A673 (cell line): ENCODE results near the gene SHISA4. TPM values are rescaled to one million over a fixed set of nuclear protein-coding genes. Genes with fewer than 3 reads are reported as not detected.

Source experiments
- BruUV-seq: library from RNA; stranded (reverse); fragments of 400-500 nt; replicated peaks from 2 replicates; lab custom pipeline; 2021; lab: Mats Ljungman, UMichigan
- CTCF ChIA-PET: fragments of 300-600 bp; sonication (Branson Sonifier 250); formaldehyde crosslinking; loops from one replicate; lab custom pipeline; 2022; ENCODE audit warnings: antibody characterized with exemption; lab: Charles Lee
- POLR2A ChIA-PET: fragments of 300-600 bp; sonication (Branson Sonifier 250); formaldehyde crosslinking; loops from one replicate; lab custom pipeline; 2022; ENCODE audit warnings: antibody characterized with exemption; ENCODE audit not compliant: low non-redundant PET; lab: Charles Lee
- DNase-seq: peaks from one replicate; pipeline ENCODE4 v3.0.0-alpha.2; 2015; ENCODE audit warnings: low spot score
- H3K27ac ChIP-seq: fragments of 200-600 bp; sonication (generic); 2 replicates; pipeline ENCODE4 v1.5.1; 2016; ENCODE audit warnings: mixed run types, low read depth, mild to moderate bottlenecking, mixed read lengths, antibody characterized with exemption, low read length; ENCODE audit not compliant: poor library complexity, severe bottlenecking
- H3K27me3 ChIP-seq: fragments of 200-600 bp; sonication (generic); replicated peaks from 2 replicates; pipeline ENCODE4 v1.6.1; 2017; ENCODE audit warnings: mixed run types, low read depth, mild to moderate bottlenecking, mixed read lengths, antibody characterized with exemption, low read length; ENCODE audit not compliant: insufficient read depth, poor library complexity
- H3K36me3 ChIP-seq: fragments of 200-600 bp; sonication (generic); 2 replicates; pipeline ENCODE4 v1.6.1; 2016; ENCODE audit warnings: mixed run types, mild to moderate bottlenecking, mixed read lengths, antibody characterized with exemption, low read length; ENCODE audit not compliant: insufficient read depth, poor library complexity, severe bottlenecking
- H3K4me1 ChIP-seq: fragments of 200-600 bp; sonication (generic); 2 replicates; pipeline ENCODE4 v1.6.1; 2017; ENCODE audit warnings: mixed run types, mild to moderate bottlenecking, mixed read lengths, antibody characterized with exemption, low read length; ENCODE audit not compliant: insufficient read depth, poor library complexity, severe bottlenecking
- H3K4me3 ChIP-seq: fragments of 200-600 bp; sonication (generic); 2 replicates; pipeline ENCODE4 v1.5.1; 2016; ENCODE audit warnings: low read depth, mixed run types, mild to moderate bottlenecking, mixed read lengths, low read length; ENCODE audit not compliant: poor library complexity, severe bottlenecking
- H3K9me3 ChIP-seq: fragments of 200-600 bp; sonication (generic); 2 replicates; pipeline ENCODE4 v1.6.1; 2016; ENCODE audit warnings: mixed run types, low read depth, mild to moderate bottlenecking, mixed read lengths, antibody characterized with exemption, low read length; ENCODE audit not compliant: poor library complexity, severe bottlenecking
- CTCF ChIP-seq: fragments of 300-800, 200-600 bp; sonication (generic); conservative IDR thresholded peaks from 2 replicates; pipeline ENCODE4 v1.5.1; 2017; ENCODE audit warnings: low read depth, mild to moderate bottlenecking, antibody characterized with exemption, low read length, moderate library complexity, mixed read lengths
- EZH2 ChIP-seq: fragments of 200-600 bp; sonication (generic); IDR thresholded peaks from 2 replicates; pipeline ENCODE4 v1.6.1; 2017; ENCODE audit warnings: borderline replicate concordance, low read depth, mild to moderate bottlenecking, mixed read lengths, antibody characterized with exemption, low read length; ENCODE audit not compliant: poor library complexity, severe bottlenecking
- intact Hi-C: fragments of 100-400 bp; cut with micrococcal nuclease; formaldehyde crosslinking; loops from one replicate; pipeline ENCODE4 v1.10.0; 2022; ENCODE audit not compliant: unreplicated experiment
- total RNA-seq: library from RNA; stranded (reverse); gene quantifications from 2 replicates; pipeline ENCODE4 v1.2.3, GENCODE V29; 2021

SHISA4 gene
- total RNA-seq, 1 experiment from 2014 or later, result 1.2 TPM

GRCh38 chr1:201925301-201925567 is 36.5 kb downstream of the SHISA4 start:
- H3K9me3 ChIP-seq, result no peaks in the 10 kb centered on the region
- no peaks in the 10 kb centered on the region for H3K27me3 ChIP-seq
- DNase-seq, result no peak
- TF ChIP-seq EZH2, result no peak
- no peak for TF ChIP-seq CTCF
- BruUV-seq, result no TSS peak
- no peaks in the 10 kb centered on the region for H3K36me3 ChIP-seq
- no peaks in the 10 kb centered on the region for H3K4me1 ChIP-seq
- no peak overlapping the region for H3K27ac ChIP-seq
- H3K4me3 ChIP-seq, result no peak overlapping the region
- POLR2A ChIA-PET, result no interaction called here
- intact Hi-C loops, result no loop called here
- CTCF ChIA-PET, result no interaction called here

DNA sequence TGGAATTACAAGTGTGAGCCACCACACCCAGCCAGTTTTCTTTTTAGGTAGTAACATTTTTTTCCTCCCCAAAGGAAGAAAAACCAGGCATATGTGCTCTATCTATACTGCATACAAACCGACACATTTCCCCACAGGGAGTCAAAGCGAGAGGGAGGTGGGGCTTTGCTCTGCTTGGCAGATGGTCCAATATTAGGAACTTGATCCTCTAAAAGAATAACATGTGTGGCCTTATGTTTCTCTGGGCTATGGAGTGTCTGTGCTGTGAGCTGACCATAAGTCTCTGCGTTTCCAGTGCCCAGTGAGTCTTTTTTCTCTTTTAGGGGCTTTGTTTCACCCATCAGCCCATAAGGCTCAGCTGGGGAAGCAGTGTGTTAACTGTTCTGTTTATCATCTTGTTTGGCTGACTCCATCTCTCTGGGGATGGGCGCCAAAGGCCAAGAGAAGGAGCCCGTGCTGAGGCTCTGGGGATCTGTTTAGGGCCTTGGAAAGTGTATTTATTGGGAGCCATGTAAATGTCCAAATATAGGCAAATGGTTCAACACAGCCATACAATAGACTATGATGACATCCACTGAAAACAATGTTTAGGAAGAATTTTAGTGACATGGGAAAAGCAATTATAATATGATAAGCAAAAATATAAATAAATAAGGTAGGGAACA is 37.4 kb downstream of the SHISA4 start:
- intact Hi-C loops, result no loop called here
- H3K27ac ChIP-seq, result no peak overlapping the region
- TF ChIP-seq EZH2 (no peak), CTCF (no peak)
- ChIA-PET CTCF (no interaction called here), POLR2A (no interaction called here)
- no peaks in the 10 kb centered on the region for H3K4me1 ChIP-seq
- no TSS peak for BruUV-seq
- no peaks in the 10 kb centered on the region for H3K9me3 ChIP-seq
- DNase-seq, result no peak
- H3K4me3 ChIP-seq, result no peak overlapping the region
- H3K27me3 ChIP-seq, result no peaks in the 10 kb centered on the region
- no peaks in the 10 kb centered on the region for H3K36me3 ChIP-seq

- H3K4me1 ChIP-seq, result no peaks in the 10 kb centered on the region
- BruUV-seq, result no TSS peak
- H3K36me3 ChIP-seq, result no peaks in the 10 kb centered on the region
- H3K27ac ChIP-seq, result no peak overlapping the region
- TF ChIP-seq EZH2, result no peak
- no peak for TF ChIP-seq CTCF
- intact Hi-C loops, result no loop called here
- DNase-seq, result no peak
- no peaks in the 10 kb centered on the region for H3K9me3 ChIP-seq
- ChIA-PET CTCF (no interaction called here), POLR2A (no interaction called here)
- H3K27me3 ChIP-seq, result no peaks in the 10 kb centered on the region
- no peak overlapping the region for H3K4me3 ChIP-seq
These were observed 39.6 kb downstream of the SHISA4 start for GRCh38 chr1:201928266-201928665.
